ENCODE measurements around the gene SYCP2L.
"Not testable (repeated sequence)": the region's sequence is repeated elsewhere in the genome, so short reads cannot be mapped to it uniquely, and the experiment has no call there.

SYCP2L gene

DNA sequence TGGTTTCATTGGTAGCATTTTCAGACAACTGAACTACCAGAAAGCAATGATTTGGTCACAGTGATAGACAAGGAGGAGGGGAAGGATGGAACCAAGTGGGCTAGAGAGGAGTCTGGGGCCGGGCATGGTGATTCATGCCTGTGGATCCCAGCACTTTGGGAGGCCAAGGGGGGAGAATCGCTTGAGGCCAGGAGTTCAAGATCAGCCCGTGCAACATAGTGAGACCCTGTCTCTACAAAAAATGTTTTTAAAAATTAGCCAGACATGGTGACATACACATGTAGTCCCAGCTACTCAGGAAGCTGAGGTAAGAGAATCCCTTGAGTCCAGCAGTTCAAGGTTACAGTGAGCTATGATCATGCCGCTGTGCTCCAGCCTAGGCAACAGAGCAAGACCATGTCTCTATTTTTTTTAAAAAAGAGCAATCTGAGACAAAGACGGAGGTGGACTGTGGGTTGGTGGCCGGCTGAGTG lies 70.6 kb downstream of the SYCP2L start:
- DNase-seq (ENCODE audit: low read depth): no peak

DNA sequence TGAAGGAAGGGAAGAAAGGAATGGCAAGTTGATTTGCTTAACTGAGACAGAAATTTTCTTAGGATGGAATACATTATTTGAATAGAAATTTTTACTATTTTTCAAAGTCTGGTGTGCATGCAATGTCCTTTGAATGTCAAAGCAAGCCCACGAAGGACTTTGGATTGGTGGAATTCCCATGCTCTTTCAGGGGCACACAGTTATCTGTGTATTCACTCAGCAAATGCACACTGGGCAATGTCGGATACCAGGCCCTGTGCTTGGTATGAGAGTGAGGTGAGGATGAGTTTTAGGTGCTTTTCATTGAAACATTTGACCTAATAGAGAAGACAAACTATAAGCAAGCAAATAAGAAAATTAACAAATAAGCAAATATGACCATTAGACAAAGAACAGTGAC lies 73.3 kb downstream of the SYCP2L start:
- DNase-seq (ENCODE audit: low read depth): no peak

DNA sequence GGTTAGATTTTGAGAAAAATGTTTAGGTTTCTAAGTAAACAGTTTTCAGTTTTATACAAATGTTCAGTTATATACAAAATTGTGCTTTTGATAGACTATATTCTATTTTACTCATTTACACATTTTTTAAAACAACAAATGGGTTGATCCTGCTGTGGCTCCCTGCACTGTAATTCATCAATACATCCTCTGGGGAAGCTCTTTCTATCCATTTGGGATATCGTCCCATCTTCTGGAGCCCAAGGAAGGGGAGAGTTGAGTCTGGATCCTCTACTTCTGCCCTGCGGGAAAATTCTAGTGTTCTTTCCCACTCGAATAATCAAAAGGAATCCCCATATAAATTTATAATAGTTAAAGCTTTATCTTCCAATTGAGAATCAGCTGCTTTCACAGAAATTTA lies 75.0 kb downstream of the SYCP2L start:
- no peak for DNase-seq (ENCODE audit: low read depth)

DNA sequence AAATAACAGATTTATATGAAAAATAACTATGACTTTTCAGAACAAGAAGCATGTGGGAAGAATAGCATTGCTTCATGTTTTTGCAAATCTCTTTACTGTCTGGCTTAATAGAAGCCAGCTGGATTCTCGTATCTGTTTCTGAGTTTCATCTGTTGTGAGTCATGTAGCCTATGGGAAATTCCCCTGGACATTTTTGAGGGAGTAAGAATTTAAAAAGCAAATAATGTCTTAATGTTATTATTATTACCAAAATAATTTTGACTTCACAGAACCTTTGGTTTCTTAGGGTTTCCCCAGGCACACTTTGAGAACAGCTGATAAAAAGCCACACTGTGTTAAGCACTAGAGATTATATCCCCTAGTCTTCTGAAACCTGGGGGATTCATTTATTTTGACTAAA lies 75.8 kb downstream of the SYCP2L start:
- peak; percentile 90 for DNase-seq (ENCODE audit: low read depth)

DNA sequence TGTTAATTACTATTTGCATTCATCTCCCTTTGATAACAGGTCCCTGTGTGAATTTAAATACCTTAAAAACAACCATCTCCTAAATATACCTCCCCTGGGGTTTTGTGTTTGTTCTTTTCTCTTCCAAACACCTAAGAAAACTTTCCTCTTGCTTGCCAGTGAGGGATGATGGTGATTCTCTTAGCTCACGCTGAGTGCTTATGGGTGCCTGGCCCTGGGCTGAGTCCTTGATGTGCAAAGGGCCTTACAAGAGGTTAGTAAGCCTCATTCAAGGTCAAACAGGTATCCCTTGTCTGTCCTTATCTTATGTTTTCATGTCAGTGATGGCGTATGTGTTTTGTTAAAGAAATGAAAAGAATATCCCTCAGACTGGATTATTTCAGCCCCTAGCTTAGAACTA lies 76.3 kb downstream of the SYCP2L start:
- DNase-seq (ENCODE audit: low read depth): no peak

DNA sequence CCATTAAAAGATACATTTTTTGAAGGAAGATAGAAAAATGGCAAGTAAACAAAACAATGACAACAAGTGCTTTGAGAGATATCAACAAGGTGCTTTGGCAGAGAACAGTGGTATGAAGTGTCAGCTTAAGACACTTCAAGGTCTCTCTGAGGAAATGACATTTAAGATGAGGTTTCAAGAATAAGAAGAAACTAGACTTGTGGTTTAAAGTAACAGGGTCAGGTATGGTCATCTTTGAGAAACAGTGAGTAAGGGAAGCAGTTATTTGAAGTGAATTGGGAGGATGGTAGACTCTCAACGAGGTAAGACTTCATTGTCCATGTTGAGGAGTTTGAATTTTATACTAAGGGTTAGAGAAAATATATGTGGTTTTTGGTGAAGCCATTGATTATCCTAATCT lies 77.8 kb downstream of the SYCP2L start:
- no peak for DNase-seq (ENCODE audit: low read depth)

DNA sequence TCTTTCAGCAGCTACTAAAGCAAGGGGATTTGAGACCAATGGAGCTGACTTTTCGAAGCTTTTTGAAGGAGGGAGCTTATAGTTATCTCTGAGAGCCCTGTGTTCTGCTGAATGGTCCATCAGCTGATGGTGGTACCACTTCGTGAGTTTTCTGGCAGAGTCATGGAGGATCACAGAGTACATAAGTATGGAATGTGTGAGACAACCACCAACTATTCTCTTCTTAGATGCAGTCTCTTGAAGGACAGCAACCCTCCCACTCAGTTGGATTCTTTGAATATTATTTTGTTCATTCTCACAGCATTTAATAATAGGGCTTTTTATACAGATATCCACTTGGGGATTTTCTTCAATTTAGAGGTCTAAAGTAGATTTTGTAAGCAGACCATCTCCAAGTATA lies 81.9 kb downstream of the SYCP2L start:
- peak; percentile 90 for DNase-seq (ENCODE audit: low read depth)

DNA sequence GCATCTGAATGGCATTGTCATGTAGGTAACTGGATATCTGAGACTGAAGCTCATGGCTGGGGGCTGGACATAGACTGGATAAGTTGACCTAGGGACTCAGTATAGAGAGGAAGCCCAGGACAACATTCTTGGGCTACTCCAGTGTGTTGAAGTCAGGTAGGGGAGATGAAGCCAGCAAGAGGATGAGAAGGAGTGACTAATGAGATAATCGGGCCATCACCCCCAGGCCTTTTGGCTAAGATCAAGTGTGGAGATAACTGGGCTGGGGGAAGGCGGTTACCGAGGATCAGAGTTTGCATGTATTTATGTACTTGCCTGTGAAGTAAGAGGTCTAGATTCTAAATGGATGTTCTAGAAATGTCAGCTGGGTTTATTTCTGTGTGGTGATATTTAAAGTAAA lies 83.9 kb downstream of the SYCP2L start:
- no peak for DNase-seq (ENCODE audit: low read depth)

DNA sequence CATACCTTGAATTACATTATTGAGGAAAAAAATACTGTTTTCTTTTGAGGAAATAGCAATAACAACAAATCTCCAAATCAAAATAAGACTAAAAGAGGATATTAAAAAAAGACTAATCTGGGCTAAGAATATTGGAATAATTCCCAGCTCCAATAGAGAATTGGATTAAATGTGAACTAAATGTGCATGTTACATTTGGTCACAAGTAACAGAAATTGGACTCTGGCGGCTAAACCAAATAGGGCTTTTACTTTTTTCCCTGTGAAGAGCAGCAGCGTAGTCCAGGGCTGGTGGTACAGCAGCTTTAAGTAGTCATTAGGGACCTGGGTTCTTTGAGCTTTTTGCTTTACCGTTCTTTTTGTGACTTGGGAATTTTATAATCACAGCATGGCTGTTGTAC lies 85.3 kb downstream of the SYCP2L start:
- DNase-seq (ENCODE audit: low read depth): no peak

DNA sequence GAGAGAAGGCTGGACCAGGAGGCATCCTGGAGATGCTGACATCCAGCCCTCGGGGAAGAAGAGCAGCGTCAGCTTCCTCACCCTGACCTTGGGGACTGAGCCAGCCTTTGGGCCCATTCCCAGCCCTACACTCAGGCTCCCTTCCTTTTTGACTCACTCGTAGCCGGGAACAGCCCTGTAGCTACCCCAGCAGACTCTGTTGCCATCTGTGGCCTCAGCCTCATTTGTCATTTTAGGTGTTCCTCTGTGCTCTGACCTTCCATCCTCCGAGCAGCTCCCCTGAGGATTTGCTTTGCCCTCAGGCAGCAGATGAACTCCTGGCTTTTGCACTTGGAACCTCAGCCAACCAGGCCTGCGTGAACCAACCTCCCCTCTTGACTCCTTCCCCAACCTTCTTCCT lies 89.7 kb downstream of the SYCP2L start:
- no peak for DNase-seq (ENCODE audit: low read depth)

DNA sequence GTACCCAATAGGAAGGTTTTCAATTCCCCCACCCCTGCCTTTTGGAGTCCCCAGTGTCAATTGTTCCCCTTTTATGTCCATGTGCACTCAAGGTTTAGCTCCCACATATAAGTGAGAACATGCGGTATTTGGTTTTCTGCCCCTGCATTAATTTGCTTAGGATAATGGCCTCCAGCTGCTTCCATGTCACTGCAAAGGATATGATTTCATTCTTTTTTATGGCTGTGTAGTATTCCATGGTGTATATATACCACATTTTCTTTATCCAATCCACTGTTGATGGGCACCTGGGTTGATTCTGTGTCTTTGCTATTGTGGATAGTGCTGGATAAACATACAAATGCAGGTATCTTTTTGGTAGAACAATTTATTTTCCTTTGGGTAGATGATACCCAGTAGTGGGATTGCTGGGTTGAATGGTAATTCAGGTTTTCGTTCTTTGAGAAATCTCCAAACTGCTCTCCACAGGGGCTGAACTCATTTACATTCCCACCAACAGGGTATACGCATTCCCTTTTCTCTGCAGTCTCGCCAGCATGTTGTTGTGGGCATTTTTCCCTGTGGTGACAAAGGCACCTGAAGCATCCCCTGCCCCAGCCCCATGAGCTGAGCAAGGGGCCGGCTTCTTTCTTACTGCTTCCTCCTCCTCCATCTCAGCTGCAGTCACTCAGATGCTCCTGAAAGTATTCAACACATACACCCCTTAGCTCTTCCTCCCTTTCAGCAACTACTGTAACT lies 90.5 kb downstream of the SYCP2L start:
- no peak for DNase-seq (ENCODE audit: low read depth)

DNA sequence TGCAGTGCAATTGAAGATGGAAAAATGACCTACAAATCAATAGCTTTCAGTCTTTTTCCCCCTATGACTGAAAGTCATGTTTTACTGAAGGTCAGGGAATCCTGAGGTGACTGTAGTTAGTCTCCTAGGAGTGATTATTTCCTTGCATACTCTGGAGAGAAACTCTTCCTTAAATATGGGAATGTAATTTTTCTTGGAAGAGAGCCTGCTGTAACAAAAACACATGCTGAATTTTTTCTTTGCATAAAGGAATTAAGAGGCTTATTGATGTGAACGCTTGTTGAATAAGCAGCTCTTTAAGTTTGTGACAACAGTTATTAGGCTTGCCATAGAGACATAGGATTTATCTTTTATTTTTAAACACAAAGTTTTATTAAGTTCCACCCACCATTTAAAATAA lies 92.8 kb downstream of the SYCP2L start:
- DNase-seq (ENCODE audit: low read depth): no peak

DNA sequence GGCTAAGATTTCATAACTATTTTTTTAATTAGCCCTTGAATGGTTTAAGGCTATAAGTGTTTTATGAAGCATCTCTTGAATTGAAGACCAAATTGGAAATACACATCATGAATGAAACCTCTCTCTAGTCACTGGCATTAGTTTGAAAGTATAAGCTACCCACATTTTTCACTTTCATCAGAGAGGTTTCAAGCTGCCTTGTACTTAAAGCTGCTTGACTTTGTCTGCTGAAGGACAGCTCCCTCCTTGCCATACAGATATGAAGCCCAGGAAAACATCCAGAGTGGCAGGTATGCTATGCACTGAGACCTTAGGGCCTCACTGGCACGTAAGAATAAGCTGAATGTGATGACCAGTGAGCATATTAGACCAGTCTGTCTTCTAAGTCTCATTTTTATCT lies 94.6 kb downstream of the SYCP2L start:
- DNase-seq (ENCODE audit: low read depth): no peak

DNA sequence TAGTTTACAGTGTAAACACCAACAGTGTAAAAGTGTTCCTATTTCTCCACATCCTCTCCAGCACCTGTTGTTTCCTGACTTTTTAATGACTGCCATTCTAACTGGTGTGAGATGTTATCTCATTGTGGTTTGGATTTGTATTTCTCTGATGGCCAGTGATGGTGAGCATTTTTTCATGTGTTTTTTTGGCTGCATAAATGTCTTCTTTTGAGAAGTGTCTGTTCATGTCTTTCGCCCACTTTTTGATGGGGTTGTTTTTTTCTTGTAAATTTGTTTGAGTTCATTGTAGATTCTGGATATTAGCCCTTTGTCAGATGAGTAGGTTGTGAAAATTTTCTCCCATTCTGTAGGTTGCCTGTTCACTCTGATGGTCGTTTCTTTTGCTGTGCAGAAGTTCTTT lies 98.1 kb downstream of the SYCP2L start:
- DNase-seq (ENCODE audit: low read depth): not testable (repeated sequence)

DNA sequence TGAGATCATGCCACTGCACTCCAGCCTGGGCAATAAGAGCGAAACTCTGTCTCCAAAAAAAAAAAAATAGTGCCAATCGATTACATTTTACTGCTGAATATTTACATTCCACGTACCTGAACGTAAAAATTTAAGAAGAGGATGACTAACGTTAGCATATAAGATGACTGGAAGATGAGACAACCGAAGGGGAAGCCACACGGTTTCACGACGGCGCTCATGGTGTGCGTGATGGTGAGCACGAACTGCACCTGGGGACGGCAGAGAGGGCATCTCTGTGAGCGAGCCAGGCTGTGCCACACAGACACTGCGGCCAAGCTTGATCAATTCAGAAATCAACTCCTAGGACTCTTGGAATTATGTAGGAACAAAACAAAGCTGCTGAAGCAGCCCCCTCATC lies 102.7 kb downstream of the SYCP2L start:
- DNase-seq (ENCODE audit: low read depth): no peak

DNA sequence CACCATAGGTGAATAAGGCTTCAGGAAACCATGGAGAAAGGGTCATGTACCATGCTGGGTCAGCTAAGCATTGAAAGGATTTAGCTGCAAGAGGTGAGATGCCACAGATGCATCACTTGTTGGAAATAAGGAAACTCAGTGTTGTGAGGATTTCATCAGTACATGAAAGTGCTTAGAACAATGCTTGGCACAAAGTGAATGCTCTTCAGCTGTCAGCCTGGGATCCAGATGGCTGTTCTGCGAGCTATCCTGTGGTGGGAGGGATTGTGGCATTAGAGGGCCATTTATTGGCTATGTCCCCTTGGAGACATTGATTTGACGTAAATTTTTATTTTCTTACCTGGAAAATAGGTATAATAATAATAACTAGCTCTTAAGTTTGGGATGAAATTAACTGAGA lies 104.3 kb downstream of the SYCP2L start:
- no peak for DNase-seq (ENCODE audit: low read depth)

DNA sequence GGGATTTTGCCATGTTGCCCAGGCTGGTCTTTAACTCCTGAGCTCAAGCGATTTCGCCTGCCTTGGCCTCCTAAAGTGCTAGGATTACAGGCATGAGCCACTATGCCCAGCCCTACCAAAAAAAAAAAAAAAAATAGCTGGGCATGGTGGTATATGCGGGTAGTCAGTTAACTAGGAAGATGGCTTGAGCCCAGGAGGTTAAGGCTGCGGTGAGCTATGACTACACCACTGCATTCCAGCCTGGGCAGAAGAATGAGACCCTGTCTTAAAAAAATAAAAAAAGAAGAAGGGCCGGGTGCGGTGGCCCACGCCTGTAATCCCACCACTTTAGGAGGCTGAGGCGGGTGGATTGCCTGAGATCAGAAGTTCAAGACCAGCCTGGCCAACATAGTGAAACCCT lies 107.0 kb downstream of the SYCP2L start:
- DNase-seq (ENCODE audit: low read depth): no peak

DNA sequence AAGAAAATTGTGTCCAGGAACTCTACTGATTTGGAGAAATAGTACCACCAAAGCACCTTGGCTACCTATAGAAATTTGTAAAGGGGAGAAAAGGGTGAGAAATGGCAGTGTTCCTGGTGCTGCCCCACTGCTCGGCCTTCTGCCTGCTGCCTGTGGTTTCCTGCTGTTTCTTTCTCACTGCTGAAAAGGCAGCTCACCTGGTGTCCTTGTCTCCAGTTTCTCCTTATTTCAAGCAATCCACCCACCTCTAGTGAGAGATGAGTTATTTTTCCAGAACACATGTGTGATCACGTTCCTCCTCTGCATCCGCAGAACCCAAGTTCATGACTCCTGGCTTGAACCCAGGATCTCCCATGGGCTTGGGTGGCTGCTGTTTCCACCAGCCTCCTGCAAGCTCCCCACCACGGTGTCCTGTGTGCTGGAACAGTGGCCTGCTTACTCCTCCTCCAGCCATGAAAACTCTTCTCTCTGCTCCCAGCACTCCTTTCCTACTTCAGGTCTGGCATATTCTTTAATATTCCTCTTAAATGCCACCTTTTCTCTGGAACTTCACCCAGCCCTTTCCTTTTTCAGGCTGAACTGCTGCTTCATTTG lies 108.4 kb downstream of the SYCP2L start:
- DNase-seq (ENCODE audit: low read depth): no peak

DNA sequence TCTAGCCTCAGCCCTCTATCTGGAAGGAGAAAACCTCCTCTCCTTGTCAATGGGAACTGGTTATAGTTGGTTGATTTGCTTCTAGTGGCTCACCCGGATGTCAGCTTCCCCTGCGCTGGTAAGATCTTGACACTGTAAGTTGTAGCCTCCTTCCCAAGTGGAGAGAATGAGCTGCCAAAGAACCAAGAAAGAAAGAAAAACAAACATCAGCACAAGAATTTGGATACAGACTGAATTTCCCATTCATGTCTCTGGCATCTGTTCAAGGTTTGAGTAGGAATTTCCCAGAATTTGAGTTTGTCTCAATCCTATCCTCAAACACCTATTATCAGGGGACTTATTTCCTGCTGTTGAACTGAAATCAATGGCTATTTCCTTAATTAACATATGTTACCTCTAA lies 113.1 kb downstream of the SYCP2L start:
- no peak for DNase-seq (ENCODE audit: low read depth)

DNA sequence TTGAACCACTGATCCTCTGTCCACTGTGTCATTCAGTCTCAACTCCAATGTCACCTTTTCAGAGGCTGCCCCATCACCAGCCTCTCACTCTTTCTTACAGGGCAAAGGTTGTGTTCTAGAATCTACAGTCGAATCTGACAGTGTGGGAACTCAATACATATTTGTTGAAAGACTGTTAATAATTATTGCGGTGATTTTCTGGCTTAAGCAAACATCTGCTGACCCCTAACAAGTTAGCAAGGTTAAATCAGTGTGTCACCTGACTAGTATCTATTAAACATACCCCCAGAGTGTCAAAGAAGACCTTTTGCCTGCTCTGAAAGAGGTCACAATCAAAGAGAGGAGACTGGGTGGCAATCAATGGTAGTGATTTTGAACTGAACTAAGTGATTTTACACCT lies 115.3 kb downstream of the SYCP2L start:
- no peak for DNase-seq (ENCODE audit: low read depth)

DNA sequence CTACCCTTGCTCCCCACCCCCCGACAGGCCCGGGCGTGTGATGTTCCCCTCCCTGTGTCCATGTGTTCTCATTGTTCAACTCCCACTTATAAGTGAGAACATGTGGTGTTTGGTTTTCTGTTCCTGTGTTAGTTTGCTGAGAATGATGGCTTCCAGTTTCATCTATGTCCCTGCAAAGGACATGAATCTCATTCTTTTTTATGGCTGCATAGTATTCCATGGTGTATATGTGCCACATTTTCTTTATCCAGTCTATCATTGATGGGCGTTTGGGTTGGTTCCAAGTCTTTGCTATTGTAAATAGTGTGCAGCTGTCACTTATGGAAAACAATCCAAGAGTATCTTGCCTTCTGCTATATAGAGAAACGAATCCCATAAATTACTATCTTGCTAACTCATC lies 116.4 kb downstream of the SYCP2L start:
- not testable (repeated sequence) for DNase-seq (ENCODE audit: low read depth)

DNA sequence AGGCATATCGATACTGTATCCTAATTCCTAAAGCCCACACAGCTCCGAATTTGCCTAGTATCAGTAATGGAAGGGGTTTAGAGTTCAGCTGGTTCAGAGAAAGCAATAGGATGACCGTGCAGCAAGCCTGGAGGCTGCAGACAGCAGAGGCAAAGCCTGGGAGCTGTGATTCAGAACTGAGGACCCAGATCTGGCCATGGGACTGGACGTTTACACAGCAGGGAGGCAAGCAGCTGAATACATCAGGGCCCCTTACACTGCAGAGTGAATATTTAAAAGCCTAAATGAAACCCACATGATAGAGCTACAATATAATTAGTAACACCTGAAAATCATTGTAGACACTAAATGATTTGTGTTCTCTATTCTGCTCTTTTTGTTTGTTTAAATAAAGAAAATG lies 119.2 kb downstream of the SYCP2L start:
- no peak for DNase-seq (ENCODE audit: low read depth)

DNA sequence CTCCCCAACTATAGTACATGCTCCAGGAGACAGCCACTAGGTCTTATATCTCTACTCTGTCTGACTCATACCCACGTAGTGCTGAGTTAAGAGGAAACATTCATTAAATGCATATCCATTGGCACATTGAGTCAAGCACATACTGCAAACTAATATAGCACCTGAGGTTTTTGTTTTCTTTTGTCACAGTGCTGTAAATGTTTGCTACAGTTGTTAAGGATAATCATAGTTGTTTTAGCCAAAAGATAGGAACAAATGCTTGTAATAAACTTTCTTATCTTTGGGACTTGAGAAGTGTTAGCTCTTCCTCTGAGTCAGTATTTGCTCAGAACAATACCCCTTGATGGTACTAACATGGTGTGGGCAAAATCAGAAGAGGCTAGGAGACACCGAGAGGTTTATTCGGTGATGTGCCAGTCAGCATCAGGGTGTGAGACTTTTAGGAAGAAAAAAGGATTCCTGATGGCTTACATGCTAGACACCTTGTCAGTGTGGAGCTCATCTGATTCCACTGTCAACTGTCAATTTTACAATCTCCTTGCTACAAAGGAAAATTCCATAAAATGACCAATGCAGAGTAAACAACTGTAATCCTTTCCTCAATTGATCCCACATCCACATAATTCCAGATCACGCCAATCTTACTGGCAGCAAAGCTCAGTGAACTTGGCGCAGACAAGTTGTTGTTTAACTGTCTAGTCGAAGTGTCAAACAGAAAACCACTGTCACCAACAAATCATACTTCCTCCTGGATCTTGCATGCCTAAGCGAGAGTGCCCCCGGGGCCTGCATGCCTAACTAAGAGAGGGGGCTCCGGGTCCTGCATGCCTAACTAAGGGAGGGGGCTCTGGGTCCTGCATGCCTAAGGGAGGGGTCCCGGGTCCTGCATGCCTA lies 121.1 kb downstream of the SYCP2L start:
- DNase-seq (ENCODE audit: low read depth): peak; percentile 62
